Ramos (cell line): ENCODE data around the gene PTCD1.

Source experiments
- in situ Hi-C: fragments of 300-500 bp; cut with MboI; formaldehyde crosslinking; loops from one replicate; pipeline ENCODE4 v1.14.3; 2022; ENCODE audit warnings: low sequenced_read_pairs; ENCODE audit not compliant: unreplicated experiment

PTCD1 gene, protein sequence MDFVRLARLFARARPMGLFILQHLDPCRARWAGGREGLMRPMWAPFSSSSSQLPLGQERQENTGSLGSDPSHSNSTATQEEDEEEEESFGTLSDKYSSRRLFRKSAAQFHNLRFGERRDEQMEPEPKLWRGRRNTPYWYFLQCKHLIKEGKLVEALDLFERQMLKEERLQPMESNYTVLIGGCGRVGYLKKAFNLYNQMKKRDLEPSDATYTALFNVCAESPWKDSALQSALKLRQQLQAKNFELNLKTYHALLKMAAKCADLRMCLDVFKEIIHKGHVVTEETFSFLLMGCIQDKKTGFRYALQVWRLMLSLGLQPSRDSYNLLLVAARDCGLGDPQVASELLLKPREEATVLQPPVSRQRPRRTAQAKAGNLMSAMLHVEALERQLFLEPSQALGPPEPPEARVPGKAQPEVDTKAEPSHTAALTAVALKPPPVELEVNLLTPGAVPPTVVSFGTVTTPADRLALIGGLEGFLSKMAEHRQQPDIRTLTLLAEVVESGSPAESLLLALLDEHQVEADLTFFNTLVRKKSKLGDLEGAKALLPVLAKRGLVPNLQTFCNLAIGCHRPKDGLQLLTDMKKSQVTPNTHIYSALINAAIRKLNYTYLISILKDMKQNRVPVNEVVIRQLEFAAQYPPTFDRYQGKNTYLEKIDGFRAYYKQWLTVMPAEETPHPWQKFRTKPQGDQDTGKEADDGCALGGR

DNA sequence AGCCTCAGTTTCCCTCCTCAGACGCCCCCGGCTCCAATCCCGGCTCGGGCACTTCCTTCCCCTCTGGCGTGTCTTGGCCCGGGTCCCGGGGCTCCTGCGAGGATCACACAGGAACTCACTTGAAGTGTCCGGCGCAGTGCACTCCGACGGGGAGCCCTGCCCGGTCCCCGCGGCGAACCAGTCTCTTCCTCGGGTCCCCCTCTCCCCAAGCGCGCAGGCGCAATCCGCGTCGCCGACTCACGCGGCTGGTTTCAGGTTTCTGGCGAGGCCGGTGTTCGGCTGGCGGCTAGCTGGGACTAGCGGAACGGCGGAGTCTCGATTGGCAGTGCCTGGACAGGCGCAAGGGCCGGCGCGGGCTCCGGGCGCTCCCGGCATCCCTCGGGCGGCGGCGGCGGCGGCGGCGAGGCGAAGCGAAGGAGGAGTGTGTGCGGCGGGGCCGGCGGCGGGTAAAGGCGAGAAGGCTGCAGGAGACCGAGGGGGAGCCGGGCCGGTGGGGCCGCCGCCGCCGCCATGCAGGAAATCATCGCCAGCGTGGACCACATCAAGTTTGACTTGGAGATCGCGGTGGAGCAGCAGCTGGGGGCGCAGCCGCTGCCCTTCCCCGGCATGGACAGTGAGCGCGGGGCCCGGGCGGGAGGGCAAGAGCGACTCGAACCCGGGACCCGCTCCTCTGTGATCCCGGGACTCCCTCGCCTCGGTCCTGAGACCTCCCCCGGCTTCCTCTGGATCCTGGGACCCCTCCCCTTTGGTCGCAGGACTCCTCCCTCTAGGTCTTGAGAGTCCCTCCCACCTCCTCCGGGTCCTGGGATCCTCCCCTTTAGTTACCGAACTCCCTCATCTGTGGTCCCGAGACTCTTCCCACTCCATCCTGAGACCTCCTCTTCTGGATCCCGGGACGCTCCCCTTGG is at the start of gene PTCD1, which contains the start of gene CPSF4:
Gene PTCD1 (minus strand): TSS at position 226 of the 908 bp plus-strand sequence. CDS start 3,556 bp downstream, outside the sequence.
Gene CPSF4 (plus strand): TSS at position 371 of the 908 bp plus-strand sequence. CDS start 140 bp downstream, at position 511.
- in situ Hi-C loops, result no loop called here

DNA sequence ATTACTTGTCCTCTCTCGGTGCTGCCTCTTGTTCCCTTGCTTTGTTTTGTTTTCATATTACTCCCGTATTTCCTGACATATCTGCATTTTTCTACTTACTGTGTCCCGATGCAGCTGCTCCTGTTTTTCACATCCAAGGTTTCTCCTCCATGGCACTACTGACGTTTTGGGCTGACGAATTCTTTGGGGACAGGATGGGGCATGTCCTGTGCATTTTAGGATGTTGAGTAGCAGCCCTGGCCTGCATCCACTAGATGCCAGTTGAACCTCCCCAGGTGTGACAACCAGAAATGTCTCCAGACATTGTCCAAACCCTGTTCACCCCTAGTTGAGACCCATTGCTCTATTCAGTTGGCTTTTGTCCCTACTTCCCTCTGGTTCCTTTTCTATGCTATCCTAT is 46.5 kb upstream of the PTCD1 start:
- in situ Hi-C loops, result no loop called here

DNA sequence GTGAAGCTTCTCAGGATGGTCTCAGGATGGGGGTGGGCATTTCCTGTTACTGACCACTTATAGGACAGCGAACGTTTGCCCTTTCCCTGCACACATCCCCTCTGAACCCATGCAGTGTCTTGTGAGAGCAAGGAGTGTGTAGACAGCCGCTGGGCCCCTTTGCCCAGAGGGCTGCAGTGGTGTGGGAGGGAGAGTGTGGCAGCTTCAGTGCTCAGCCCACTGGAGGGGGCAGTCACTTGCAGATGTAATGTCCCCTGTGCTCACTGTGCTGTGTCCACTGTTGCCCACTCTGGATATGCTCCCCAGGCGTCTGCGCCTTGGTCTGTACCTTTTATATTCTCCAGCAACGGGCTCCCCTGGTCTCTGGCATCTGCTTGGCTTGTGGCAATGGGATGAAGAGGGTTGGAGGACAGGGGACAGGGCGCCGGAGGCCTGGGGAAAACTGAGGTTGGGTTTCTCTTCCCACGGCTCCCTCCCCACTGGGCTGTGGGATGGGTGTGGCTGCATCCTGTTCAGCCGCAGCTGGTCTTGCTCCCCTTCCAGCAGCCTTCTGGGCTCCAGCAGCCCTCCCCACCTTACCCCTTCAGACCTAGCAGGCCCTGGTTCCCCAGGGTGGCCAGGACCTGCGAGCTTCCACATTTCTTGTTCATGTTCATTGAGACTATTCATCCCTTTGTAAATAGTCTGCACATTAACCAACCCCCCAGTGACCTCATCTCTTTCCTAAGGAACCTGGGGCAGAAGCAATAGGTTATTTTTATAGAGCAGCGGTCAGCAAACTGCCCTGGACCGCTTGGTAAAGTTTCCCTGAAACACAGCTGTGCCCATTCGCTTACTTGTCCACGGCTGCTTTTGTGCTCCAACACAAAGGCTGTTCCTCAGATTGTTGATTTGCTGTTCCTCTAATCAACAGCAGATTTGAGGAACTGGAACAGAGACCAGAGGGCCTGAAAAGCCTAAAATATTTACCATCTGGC is 40.2 kb upstream of the PTCD1 start:
- in situ Hi-C loops, result no loop called here

DNA sequence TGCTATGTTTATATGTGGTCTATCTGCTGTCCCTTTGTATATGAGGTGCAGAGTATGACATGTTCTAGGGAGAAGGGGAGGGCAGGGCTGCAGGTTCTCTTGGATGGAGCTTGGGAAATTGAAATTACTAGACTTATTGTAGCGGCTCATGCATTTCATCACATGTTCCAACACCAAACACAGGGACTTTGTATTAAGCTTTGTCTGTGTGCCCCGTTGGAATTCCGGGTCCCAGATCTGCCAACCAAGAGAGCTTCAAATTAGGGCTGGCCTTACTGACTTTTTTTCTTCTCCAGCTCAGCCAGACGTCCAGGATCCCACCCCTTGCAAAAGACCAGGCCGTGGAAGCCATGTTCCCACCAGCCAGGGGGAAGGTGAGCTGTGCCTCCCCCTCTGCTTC is 37.5 kb upstream of the PTCD1 start:
- in situ Hi-C loops, result no loop called here

DNA sequence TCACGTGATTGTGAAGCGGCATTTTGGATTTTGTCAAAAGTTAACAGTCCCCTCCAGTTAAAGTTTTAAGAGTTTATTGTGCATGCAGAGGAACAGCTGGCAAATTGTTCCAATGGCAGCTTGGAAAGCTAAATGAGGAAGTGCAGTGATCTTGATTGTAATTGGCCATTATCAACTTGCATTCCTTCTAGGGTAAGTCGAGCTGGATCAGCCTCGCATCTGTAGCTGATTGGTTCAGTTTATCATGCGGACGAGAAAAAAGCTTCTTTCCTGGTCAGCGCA is 34.7 kb upstream of the PTCD1 start:
- in situ Hi-C loops, result no loop called here

DNA sequence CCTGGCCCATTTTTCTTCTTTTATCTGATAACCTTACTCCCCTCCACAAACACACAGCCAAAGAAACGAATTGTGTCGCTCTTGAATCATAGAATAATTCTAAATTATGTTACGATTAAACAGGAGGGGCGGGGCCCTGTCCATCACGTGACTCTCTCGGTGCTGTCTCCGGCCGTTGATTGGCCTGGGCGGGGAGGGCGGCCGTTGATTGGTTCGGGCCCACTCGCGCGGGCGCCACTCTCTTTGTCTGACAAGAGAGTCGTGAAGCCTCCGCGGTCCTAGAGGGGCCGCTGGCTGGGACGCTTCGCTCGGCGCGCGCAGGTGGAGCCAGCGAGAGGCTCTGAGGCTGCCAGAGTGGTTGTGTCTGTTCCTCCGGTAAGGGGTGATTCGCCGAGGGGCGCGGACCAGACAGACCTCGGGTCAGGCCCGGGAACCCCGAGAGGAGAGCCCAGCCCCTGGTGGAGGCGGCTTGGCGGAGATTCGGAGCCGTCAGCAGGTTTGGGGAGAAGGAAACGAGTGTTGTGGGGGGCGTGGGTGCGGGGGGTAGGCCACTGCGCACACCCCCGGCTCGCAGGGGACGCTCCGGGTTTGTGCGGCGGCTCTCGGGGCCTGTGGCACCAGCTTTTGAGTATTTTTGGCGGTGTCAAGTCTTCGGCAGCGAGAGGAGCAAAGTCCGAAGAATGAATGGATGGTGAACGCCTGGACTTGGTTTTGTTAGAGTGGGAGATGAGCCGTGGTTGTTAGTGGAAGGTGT is 34.1 kb upstream of the PTCD1 start, which contains the start of gene ZNF789:
Gene ZNF789 (plus strand): TSS at position 330 of the 754 bp plus-strand sequence. CDS start 3,567 bp downstream, outside the sequence.
- in situ Hi-C loops, result no loop called here

DNA sequence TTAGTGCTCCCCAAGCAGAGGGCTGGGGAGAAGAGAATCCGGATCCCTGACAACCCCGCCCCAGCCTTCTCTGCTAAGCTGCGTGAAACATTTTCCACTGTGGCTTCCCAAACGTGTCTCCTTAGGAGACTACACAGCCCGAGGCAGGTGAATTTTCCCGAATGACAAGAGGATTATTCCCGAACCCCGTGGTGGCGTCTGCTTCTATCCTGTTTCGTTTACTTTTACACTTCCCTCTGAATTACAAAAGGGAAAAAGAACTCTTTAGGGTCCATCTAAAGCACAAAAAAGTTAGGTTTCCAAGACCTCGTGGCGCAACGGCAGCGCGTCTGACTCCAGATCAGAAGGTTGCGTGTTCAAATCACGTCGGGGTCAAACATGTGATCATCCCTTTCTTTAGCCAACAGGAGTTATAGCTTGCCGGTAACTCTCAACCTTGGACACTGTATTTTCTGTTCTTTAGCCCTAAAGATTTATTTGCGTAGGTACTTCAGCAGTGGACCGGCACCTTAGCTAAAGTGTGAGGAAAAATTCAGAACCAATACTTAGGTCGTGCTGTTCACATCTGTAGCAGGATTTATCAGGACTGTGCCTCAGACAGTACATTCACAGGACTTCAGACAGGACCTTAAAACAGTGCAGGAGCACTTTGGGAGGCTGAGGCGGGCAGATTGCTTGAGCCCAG is 30.9 kb upstream of the PTCD1 start:
- in situ Hi-C loops, result no loop called here

DNA sequence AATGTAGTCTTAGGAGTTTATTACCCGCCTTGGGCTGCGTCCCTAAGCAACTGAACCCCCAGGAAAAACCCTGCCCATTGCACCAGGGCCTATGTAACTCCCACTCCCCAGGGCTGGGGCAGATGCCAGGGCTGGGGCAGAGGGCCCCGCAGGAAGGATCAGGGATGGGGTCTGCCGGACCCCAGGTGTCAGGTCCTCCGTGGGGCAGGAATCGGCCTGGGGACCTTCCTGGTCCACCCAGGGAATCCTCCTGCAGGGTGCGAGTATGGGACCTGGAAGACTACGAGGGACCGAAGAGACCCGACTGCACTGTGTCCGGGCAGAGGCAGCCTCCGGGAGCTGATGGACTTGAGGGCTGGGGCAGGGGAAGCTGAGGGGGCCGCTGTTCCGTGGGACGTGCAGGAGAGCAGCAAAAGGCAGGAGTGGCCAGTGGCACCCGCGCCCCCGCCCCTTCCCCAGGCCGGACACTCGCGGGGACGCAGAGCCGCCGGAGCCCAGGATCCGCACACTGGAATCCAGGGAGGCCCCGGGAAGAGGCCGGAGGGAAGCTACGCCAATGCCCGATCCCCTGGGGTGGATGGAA is 29.8 kb upstream of the PTCD1 start:
- in situ Hi-C loops, result no loop called here

DNA sequence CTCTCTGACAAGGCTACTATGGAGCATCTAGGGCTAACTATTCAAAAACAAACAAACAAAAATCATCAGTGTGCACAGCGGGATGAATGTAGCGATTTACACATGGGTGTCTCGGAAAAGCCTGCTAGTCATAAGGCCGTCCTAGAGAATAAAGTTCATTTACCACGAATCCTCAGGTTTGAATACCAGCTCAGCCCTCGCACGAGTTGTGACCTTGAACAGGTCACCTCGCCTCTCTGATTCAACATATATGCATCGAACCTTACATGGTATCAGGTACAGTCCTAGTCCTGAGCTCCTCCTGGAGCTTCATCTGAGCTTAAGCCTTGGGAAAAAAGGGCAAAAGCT is 26.8 kb upstream of the PTCD1 start:
- in situ Hi-C loops, result no loop called here

DNA sequence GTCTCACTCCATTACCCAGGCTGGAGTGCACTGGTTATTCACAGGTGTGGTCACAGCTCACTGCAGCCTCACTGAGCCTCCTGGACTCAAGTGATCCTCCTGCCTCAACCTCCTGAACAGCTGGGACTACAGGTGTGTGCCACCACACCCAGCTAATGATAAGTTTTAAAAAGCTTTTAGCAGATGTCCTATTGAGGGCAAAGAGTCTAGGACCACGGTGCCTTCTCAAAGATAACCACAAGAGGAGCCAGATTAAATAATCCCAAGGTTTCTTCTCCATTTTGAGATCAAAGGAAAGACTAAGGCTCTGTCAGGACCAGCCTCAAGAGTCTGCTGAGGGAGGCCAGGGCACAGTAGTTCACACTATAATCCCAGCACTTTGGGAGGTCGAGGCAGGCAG is 22.6 kb upstream of the PTCD1 start:
- in situ Hi-C loops, result no loop called here

DNA sequence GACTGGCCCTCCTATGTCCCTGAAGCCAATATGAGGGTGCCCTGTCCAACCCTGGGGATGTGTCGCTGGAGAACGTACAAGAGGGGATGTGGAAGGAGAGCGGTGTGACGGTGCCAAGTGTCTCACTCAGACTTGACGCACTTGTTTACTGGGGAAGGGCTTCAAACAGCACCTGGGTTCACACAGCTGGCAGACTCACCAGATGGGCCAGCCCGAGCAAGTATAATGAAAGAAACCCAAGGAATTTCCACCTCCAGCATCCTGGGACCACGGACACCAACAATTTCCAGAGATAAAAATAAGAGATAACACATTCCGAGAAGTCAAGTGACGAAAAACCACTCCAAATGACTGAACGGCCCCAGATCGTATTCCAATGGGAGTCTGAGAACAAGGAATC is 22.1 kb upstream of the PTCD1 start:
- in situ Hi-C loops, result no loop called here

DNA sequence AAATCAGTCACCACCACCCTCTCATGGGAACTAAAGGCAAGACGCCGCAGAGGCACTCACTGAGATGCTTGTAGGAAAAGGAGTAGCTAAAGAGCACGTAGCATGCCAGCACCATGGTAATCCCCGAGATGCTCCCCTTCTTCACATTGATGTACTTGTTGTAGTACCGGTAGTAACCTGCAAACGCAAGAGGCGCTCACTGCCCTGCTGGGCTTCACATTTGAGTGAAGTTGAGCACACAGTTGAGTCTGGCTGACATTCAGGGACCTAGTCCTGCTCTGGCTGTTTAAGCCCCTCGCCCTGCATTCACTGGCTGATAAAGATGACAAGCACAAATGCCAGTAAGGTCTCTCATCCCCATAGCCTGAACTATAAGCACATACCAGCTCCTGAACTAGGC is 20.5 kb upstream of the PTCD1 start:
- in situ Hi-C loops, result no loop called here

DNA sequence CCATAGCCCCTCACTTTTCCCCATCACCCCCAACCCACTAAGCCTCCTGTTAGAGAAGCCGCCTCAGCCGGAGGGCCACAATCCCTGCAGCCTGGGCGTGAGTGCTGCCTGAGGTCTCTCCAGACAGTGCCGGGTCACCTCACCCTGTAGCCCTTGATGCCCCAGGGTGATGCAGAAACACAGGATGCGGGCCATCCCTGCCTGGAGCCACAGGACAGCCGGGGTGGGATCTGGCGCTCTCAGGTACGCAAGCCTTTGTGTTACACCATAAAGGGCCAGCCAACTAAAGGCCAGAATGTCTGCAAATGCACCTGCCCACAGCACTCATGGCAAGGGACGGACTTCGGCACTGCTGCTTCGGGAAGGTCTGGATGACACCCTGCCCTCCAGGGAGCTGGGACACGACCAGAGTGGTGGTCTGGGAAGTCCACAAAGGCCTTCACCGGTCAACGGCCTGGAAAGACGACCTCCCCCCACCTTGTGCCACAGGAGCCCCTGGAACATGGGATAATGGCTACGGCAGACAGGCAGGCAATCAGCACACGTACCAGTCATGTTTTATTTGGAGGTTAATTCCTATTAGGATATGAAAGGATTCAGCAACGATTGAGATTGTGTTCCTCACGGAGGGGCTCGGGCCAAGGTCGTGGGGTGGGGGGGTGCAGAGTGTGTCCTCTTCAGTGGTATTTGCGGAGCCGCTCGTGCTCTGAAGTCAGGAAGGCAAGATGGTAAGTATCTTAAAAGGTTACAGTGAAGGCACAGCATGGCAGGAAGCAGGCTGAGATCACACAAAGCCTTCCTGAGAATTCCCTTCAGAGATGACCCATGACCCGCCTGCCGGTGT is 19.3 kb upstream of the PTCD1 start:
- in situ Hi-C loops, result no loop called here

DNA sequence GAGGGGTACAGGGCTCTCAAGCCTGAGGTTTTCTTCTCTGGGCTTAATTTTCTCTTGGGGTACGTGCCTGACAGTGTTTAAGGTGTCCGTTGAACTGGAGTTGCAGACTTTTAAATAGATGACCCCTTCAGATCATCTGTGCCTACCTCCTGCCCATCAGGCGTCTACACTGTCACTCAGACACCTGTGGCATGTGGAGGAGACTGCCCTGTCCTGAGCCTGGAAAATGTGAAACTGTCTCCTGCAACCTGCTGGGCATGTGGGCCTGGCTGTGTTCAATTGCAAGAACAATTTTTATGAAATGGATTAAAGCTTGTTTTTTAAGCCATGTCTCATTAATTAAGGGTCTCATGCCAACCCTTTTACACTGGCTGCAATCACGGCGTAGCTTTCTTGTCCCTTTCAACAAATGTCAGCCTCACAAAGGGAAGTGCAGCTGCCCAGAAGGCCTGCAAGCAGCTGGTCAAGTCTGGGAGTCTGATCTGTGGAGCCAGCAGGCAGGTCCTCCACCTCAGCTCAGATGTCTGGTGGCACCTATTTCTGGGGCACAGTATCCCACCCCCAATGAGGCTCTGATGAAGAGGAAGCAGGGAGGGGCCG is 18.6 kb upstream of the PTCD1 start:
- in situ Hi-C loops, result no loop called here

DNA sequence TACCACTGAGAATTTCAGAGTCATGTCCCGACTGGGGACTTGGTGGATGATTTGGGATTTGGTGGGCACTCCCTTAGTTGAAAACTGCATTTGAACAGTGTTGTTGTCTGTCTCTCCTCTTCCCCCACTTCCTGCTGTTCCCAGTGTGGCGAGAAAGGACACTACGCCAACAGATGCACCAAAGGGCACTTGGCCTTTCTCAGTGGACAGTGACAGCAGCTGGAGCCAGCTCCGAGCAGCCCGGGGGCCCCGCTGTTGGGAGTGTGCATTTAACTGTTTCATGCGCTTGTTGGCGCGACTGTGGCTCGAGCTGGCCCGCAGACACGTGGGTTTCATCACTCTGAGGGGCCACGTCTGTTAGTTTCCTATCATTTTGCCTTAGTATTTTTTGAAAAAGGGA is 17.7 kb upstream of the PTCD1 start:
- in situ Hi-C loops, result no loop called here

DNA sequence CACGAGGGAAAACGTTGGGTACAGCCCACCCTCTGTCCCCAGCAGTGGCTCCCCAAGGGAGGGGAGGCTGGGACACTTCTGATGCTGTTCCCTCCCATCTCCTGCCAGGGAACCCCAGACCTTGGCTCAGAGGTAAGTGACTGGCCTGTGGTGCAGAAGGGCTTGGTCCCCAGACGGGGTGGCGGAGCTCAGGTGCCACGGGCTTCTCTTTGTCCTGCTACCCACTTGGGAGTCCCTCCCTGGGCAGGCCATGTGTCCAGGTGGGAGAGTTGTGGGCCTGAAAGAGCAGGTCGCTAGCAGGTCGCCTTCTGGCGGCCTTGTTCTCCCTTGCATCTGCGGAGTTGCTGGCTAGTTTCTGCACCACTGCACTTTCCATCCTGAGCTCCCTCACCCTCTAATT is 17.3 kb upstream of the PTCD1 start:
- in situ Hi-C loops, result no loop called here

DNA sequence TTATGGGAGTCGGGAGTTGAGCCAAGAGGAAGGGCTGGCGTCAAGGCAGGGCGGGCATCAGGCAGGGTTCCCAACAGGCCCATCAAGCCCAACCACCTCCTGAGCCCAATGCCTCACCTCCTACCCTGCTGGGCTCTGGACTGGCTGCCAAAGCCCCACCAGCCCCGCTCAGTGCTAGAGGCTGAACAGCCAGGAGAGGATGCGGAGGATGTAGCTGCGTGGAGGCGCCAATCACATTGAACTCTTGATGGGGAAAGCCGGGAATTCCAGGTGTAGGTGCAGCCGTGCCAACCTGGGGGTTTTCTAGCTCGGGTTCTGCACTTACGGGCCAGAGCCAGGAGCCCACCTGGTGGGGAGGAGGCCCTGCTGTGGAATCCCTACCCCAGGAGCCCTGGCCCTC is 14.5 kb upstream of the PTCD1 start:
- in situ Hi-C loops, result no loop called here
